Gastroesophageal sphincter (tissue), 3 donors: ENCODE data around the gene TMEM267.

Source experiments
- CTCF ChIP-seq, 4 experiments: fragments of 200-600 bp in 2 of 4; fragments of 450-650 bp in 2 of 4; sonication (generic) in 1 of 4; IDR thresholded peaks; one replicate each; pipeline ENCODE4 v1.5.1; 2017 to 2019; ENCODE audit warnings: antibody characterized with exemption in 4 of 4, mild to moderate bottlenecking in 2 of 4, moderate library complexity in 2 of 4
- POLR2A ChIP-seq, 2 donors: fragments of 450-650 bp; IDR thresholded peaks; one replicate each; pipeline ENCODE4 v1.6.1; 2017; ENCODE audit warnings: antibody characterized with exemption in 2 of 2, mild to moderate bottlenecking in 2 of 2, moderate library complexity in 1 of 2
- POLR2AphosphoS5 ChIP-seq: sonication (generic); formaldehyde crosslinking; IDR thresholded peaks from one replicate; pipeline ENCODE4 v1.6.1; 2017; ENCODE audit warnings: antibody characterized with exemption

DNA sequence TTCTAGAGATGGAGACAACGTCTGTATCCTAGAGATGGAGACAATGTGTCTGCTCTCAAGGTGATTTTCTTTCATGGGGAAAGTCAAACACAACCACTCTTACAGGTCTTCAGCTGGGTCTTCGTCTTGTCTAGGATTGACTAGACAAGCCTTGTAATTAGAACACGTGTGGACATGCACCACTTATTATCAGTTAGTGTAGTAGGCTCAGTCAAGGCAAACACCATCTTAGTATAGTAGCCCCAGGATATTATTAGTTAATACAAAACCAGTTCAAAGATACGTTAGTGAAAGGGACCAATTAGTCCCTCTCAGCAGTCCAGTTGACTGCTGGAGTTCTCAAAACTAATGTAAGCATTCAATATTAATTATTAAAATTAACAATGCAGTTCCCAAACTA, 56.4 kb downstream of the TMEM267 start:
- TF ChIP-seq CTCF (IDR thresholded peaks at IDR 0.05) (no peak), POLR2A (IDR thresholded peaks at IDR 0.05) (no peak), POLR2AphosphoS5 (no peak)
